Measurements from ENCODE around the gene CADM1. TPM values are rescaled to one million over a fixed set of nuclear protein-coding genes. Genes with fewer than 3 reads are reported as not detected.
A peak's percentile ranks its signal among the peaks of the same experiment; 100 is the strongest.

Gene CADM1
- total and polyA plus RNA-seq, 5 donors from 2014 or later = 3.6 to 11.3 (median 6.9) TPM

DNA sequence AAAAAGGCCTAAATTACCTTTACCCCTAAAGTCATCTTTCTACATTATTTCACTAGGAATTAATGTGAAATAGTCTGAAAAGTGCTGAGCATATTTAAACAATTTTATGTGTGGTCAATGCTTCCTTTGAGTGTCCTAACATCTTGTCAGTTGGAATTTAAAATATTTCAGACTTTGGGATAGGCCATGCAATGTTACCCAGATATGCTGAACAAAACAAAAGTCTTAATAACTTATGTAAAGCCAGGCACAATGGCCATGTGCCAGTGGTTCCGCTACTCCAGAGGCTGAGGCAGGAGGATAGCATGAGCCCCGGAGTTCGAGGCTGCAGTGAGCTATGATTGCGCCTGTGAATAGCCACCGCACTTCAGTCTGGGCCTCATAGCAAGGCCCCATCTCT lies 137.4 kb downstream of the CADM1 start:
- Histone ChIP-seq H3K4me1 (ENCODE audit: control insufficient read depth, insufficient read depth, low read length, poor library complexity, severe bottlenecking) (no peaks in the 10 kb centered on the region), H3K27me3 (ENCODE audit: control insufficient read depth, insufficient read depth, low read length) (no peaks in the 10 kb centered on the region), H3K27ac (ENCODE audit: insufficient read depth, low read length, poor library complexity, severe bottlenecking) (no peak overlapping the region), H3K4me3 (ENCODE audit: low read depth, low read length) (no peak overlapping the region), H3K9me3 (ENCODE audit: control insufficient read depth in 2 of 2, low read length in 2 of 2) (no peaks in the 10 kb centered on the region), H3K36me3 (ENCODE audit: control insufficient read depth, insufficient read depth, low read length) (no peaks in the 10 kb centered on the region)
- Mint-ChIP-seq H3K4me3 (no peak overlapping the region), H3K27me3 (peaks cover 22% of the 10 kb centered on the region), H3K4me1 (peaks cover 0 to 4% (median 0%) of the 10 kb centered on the region in 4 donors), H3K9me3 (peaks cover 0 to 1% (median 1%) of the 10 kb centered on the region in 7 donors), H3K36me3 (no peaks in the 10 kb centered on the region), H3K27ac (no peak overlapping the region)
- DNase-seq (no peak), ATAC-seq (ENCODE audit: low read depth in 2 of 2) (no peak)

- no peaks in the 10 kb centered on the region for H3K36me3 Mint-ChIP-seq
Observed at GRCh38 chr11:115365907-115366306, 138.3 kb downstream of the CADM1 start.

GRCh38 chr11:115364896-115365295 lies 139.3 kb downstream of the CADM1 start:
- Mint-ChIP-seq H3K4me1 (no peaks in the 10 kb centered on the region), H3K4me3 (no peak overlapping the region), H3K27ac (no peak overlapping the region), H3K27me3 (peaks cover 16% of the 10 kb centered on the region), H3K9me3 (peaks cover 0 to 1% (median 0%) of the 10 kb centered on the region in 7 donors), H3K36me3 (no peaks in the 10 kb centered on the region)
- H3K27me3 ChIP-seq (ENCODE audit: control insufficient read depth, insufficient read depth, low read length) = no peaks in the 10 kb centered on the region
- no peak overlapping the region for H3K4me3 ChIP-seq (ENCODE audit: low read depth, low read length)
- no peaks in the 10 kb centered on the region for H3K4me1 ChIP-seq (ENCODE audit: control insufficient read depth, insufficient read depth, low read length, poor library complexity, severe bottlenecking)
- ATAC-seq (ENCODE audit: low read depth in 2 of 2) (no peak), DNase-seq (no peak)
- H3K27ac ChIP-seq (ENCODE audit: insufficient read depth, low read length, poor library complexity, severe bottlenecking) = no peak overlapping the region
- H3K9me3 ChIP-seq (ENCODE audit: control insufficient read depth in 2 of 2, low read length in 2 of 2) = no peaks in the 10 kb centered on the region
- no peaks in the 10 kb centered on the region for H3K36me3 ChIP-seq (ENCODE audit: control insufficient read depth, insufficient read depth, low read length)

More at GRCh38 chr11:115365907-115366306, 138.3 kb downstream of the CADM1 start:
- DNase-seq (no peak), ATAC-seq (ENCODE audit: low read depth in 2 of 2) (no peak)
- peaks cover 26% of the 10 kb centered on the region for H3K27me3 Mint-ChIP-seq
- Histone ChIP-seq H3K4me1 (ENCODE audit: control insufficient read depth, insufficient read depth, low read length, poor library complexity, severe bottlenecking) (no peaks in the 10 kb centered on the region), H3K27me3 (ENCODE audit: control insufficient read depth, insufficient read depth, low read length) (no peaks in the 10 kb centered on the region), H3K36me3 (ENCODE audit: control insufficient read depth, insufficient read depth, low read length) (no peaks in the 10 kb centered on the region), H3K4me3 (ENCODE audit: low read depth, low read length) (no peak overlapping the region), H3K27ac (ENCODE audit: insufficient read depth, low read length, poor library complexity, severe bottlenecking) (no peak overlapping the region), H3K9me3 (ENCODE audit: control insufficient read depth in 2 of 2, low read length in 2 of 2) (no peaks in the 10 kb centered on the region)
- H3K9me3 Mint-ChIP-seq = peaks cover 0 to 1% (median 0%) of the 10 kb centered on the region in 7 donors
- H3K4me3 Mint-ChIP-seq = no peak overlapping the region
- H3K4me1 Mint-ChIP-seq = peaks cover 0 to 4% (median 0%) of the 10 kb centered on the region in 4 donors
- H3K27ac Mint-ChIP-seq = no peak overlapping the region

- Mint-ChIP-seq H3K9me3 (peaks cover 0 to 1% (median 0%) of the 10 kb centered on the region in 7 donors), H3K4me3 (no peak overlapping the region)
Observed at GRCh38 chr11:115363921-115364320, 140.3 kb downstream of the CADM1 start.

GRCh38 chr11:115363426-115363825 lies 140.8 kb downstream of the CADM1 start:
- Histone ChIP-seq H3K4me3 (ENCODE audit: low read depth, low read length) (no peak overlapping the region), H3K27me3 (ENCODE audit: control insufficient read depth, insufficient read depth, low read length) (no peaks in the 10 kb centered on the region), H3K9me3 (ENCODE audit: control insufficient read depth in 2 of 2, low read length in 2 of 2) (no peaks in the 10 kb centered on the region), H3K36me3 (ENCODE audit: control insufficient read depth, insufficient read depth, low read length) (no peaks in the 10 kb centered on the region), H3K4me1 (ENCODE audit: control insufficient read depth, insufficient read depth, low read length, poor library complexity, severe bottlenecking) (no peaks in the 10 kb centered on the region), H3K27ac (ENCODE audit: insufficient read depth, low read length, poor library complexity, severe bottlenecking) (no peak overlapping the region)
- no peaks in the 10 kb centered on the region for H3K36me3 Mint-ChIP-seq
- ATAC-seq (ENCODE audit: low read depth in 2 of 2) = no peak
- H3K4me1 Mint-ChIP-seq = no peaks in the 10 kb centered on the region
- DNase-seq = no peak
- H3K27me3 Mint-ChIP-seq = peaks cover 13% of the 10 kb centered on the region
- H3K4me3 Mint-ChIP-seq = no peak overlapping the region
- H3K9me3 Mint-ChIP-seq = peaks cover 0 to 1% (median 0%) of the 10 kb centered on the region in 7 donors
- H3K27ac Mint-ChIP-seq = no peak overlapping the region

More at GRCh38 chr11:115363921-115364320, 140.3 kb downstream of the CADM1 start:
- Histone ChIP-seq H3K36me3 (ENCODE audit: control insufficient read depth, insufficient read depth, low read length) (no peaks in the 10 kb centered on the region), H3K27ac (ENCODE audit: insufficient read depth, low read length, poor library complexity, severe bottlenecking) (no peak overlapping the region), H3K4me3 (ENCODE audit: low read depth, low read length) (no peak overlapping the region), H3K4me1 (ENCODE audit: control insufficient read depth, insufficient read depth, low read length, poor library complexity, severe bottlenecking) (no peaks in the 10 kb centered on the region), H3K27me3 (ENCODE audit: control insufficient read depth, insufficient read depth, low read length) (no peaks in the 10 kb centered on the region), H3K9me3 (ENCODE audit: control insufficient read depth in 2 of 2, low read length in 2 of 2) (no peaks in the 10 kb centered on the region)
- Mint-ChIP-seq H3K4me1 (no peaks in the 10 kb centered on the region), H3K36me3 (no peaks in the 10 kb centered on the region), H3K27ac (no peak overlapping the region), H3K27me3 (peaks cover 13% of the 10 kb centered on the region)
- DNase-seq = no peak
- ATAC-seq (ENCODE audit: low read depth in 2 of 2) = no peak

GRCh38 chr11:115362997-115363396 lies 141.2 kb downstream of the CADM1 start:
- Mint-ChIP-seq H3K4me3 (peak overlapping the region in 1 of 4 donors; percentile 58), H3K9me3 (peaks cover 0 to 1% (median 0%) of the 10 kb centered on the region in 7 donors), H3K27ac (no peak overlapping the region), H3K36me3 (no peaks in the 10 kb centered on the region), H3K4me1 (no peaks in the 10 kb centered on the region), H3K27me3 (peaks cover 13% of the 10 kb centered on the region)
- no peaks in the 10 kb centered on the region for H3K27me3 ChIP-seq (ENCODE audit: control insufficient read depth, insufficient read depth, low read length)
- no peak overlapping the region for H3K27ac ChIP-seq (ENCODE audit: insufficient read depth, low read length, poor library complexity, severe bottlenecking)
- H3K4me3 ChIP-seq (ENCODE audit: low read depth, low read length) = no peak overlapping the region
- no peak for DNase-seq
- no peak for ATAC-seq (ENCODE audit: low read depth in 2 of 2)
- H3K4me1 ChIP-seq (ENCODE audit: control insufficient read depth, insufficient read depth, low read length, poor library complexity, severe bottlenecking) = no peaks in the 10 kb centered on the region
- H3K9me3 ChIP-seq (ENCODE audit: control insufficient read depth in 2 of 2, low read length in 2 of 2) = no peaks in the 10 kb centered on the region
- H3K36me3 ChIP-seq (ENCODE audit: control insufficient read depth, insufficient read depth, low read length) = no peaks in the 10 kb centered on the region

DNA sequence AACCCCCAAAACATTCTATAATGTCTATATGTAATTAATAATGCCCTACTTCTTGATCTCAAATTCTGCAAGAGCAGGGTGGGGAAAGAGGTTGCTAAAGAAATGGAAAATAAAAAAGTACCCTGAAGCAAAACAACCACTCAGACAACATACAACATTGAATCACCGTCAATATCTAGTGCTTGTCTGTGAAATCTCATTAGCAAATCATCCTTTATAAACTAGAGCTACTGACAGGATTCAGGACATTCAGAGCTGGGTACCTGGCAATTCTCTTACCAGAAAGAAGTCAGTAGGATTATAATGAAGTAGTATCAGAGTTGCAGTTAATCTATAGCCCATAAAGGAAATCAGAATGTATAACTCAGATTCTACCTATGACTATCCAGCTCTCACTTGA lies 143.2 kb downstream of the CADM1 start:
- Histone ChIP-seq H3K9me3 (ENCODE audit: control insufficient read depth in 2 of 2, low read length in 2 of 2) (no peaks in the 10 kb centered on the region), H3K4me3 (ENCODE audit: low read depth, low read length) (no peak overlapping the region), H3K27ac (ENCODE audit: insufficient read depth, low read length, poor library complexity, severe bottlenecking) (no peak overlapping the region), H3K27me3 (ENCODE audit: control insufficient read depth, insufficient read depth, low read length) (no peaks in the 10 kb centered on the region), H3K36me3 (ENCODE audit: control insufficient read depth, insufficient read depth, low read length) (no peaks in the 10 kb centered on the region), H3K4me1 (ENCODE audit: control insufficient read depth, insufficient read depth, low read length, poor library complexity, severe bottlenecking) (no peaks in the 10 kb centered on the region)
- Mint-ChIP-seq H3K9me3 (peaks cover 0 to 1% (median 0%) of the 10 kb centered on the region in 7 donors), H3K4me1 (no peaks in the 10 kb centered on the region), H3K27me3 (peaks cover 8% of the 10 kb centered on the region), H3K36me3 (no peaks in the 10 kb centered on the region), H3K4me3 (no peak overlapping the region), H3K27ac (no peak overlapping the region)
- ATAC-seq (ENCODE audit: low read depth in 2 of 2) (no peak), DNase-seq (no peak)

DNA sequence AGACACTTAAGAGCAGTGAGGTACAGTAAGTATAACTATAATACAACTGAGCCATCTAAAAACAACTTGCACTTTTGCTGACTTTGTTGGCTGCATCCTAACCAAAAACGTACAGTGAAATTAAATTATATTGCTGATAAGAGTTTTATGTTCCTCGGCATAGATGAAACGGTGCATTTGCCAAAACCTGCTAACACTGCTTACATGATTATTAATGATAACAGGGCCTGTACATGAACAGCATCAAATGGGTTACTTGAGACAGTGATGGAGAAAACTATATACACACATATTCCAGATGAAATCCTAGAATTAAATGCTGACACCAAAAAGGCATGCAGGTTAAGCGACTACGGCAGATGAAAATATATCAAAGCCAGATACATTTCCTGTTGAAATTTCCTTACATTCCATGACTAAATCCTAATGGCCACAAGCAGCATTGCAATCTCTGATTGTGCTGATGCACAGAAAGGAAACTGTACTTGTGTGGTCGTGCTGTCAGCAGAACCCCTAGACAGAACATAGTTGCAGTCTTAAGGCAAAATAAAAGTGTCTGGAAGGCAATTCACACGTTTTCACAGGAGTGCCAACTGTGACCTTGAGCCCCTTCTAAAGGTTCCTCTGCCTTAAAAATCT lies 143.9 kb downstream of the CADM1 start:
- H3K4me3 ChIP-seq (ENCODE audit: low read depth, low read length) = no peak overlapping the region
- Mint-ChIP-seq H3K36me3 (no peaks in the 10 kb centered on the region), H3K27me3 (peaks cover 9% of the 10 kb centered on the region), H3K9me3 (peaks cover 0 to 2% (median 0%) of the 10 kb centered on the region in 7 donors), H3K27ac (no peak overlapping the region), H3K4me1 (no peaks in the 10 kb centered on the region), H3K4me3 (no peak overlapping the region)
- H3K27ac ChIP-seq (ENCODE audit: insufficient read depth, low read length, poor library complexity, severe bottlenecking) = no peak overlapping the region
- ATAC-seq (ENCODE audit: low read depth in 2 of 2) = no peak
- no peaks in the 10 kb centered on the region for H3K4me1 ChIP-seq (ENCODE audit: control insufficient read depth, insufficient read depth, low read length, poor library complexity, severe bottlenecking)
- no peak for DNase-seq
- H3K36me3 ChIP-seq (ENCODE audit: control insufficient read depth, insufficient read depth, low read length) = no peaks in the 10 kb centered on the region
- H3K9me3 ChIP-seq (ENCODE audit: control insufficient read depth in 2 of 2, low read length in 2 of 2) = no peaks in the 10 kb centered on the region
- H3K27me3 ChIP-seq (ENCODE audit: control insufficient read depth, insufficient read depth, low read length) = no peaks in the 10 kb centered on the region

Measured in CD4-positive, CD25-positive, alpha-beta regulatory T cell (primary cell).